HG03066 (cell line): ENCODE data around the gene TMED3.
A peak's percentile ranks its signal among the peaks of the same experiment; 100 is the strongest.

Source experiments
- ATAC-seq: cut with Tn5 transposase; IDR thresholded peaks from one replicate; pipeline ENCODE4 v1.9.1; 2021; ENCODE audit warnings: low read depth; ENCODE audit not compliant: unreplicated experiment

The TMED3 gene

GRCh38 chr15:79310985-79311900, at the start of gene TMED3:
Gene TMED3, plus strand, starts transcription at chr15:79311112. Its CDS starts 138 bp downstream, at chr15:79311250.
- peak; percentile 90 for ATAC-seq

DNA sequence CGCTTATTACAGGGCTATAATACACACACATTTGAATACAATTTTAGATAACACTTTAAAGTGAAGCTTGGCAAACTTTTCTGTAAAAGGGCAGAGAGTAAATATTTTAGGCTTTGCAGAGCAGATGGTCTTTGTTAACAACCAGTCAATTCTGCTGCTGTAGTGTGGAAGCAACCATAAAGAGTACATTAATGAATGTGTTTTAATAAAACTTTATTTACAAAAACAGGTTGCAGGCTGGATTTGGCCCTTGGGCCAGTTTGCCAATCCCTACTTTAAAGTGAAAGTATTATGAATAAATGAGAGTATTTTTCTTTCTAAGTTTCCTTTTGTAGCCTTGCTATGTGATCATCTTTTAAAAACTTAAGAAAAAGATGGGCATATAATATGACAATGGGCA, 49.1 kb upstream of the TMED3 start:
- ATAC-seq, result no peak

DNA sequence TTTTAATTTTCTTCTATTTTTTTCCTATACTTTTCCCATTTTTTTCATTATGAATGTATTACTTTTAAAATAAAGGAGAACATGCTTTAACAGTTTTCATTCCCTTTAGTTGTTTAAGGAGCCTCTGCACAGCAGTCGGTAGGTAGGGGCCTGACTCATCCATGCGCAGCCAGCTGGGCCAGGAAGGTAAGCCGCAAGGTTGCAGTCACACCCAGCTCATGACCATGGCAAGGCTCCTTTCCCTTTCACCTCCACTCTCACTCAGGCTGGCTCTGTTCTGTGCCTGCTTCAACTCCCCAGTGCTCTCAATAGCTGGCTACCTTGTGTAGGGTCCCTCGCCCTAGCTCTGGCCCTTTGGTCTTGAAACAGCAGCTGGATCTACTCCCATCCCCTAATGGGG, 45.7 kb upstream of the TMED3 start:
- ATAC-seq, result no peak

DNA sequence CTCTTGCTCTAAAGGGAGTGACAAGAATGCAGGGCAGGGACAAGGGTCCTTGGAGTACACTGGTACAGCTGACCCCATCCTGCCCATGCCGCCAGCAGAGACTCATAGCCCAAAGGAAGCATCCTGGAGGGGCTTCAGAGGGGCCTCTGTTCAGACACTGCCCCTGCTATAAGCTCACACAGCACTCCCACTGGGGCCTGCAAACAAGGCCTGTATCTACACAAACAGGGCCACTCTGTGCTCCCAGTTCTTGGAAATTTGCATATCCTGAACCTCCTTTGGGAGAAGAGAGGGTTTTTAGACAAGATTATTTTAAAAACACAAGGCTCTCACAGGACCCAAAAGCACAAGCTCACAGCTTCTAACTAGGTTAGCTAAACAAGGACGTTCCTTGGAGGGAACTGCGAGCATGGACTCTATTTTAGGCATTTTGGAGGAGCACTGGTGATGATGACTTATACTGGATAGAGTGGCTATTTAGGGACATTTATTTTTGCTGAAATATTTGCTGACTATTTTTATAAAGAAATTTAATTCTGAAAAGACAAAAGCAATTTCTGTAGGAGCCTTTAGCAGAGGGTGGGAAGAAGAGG, 44.8 kb upstream of the TMED3 start:
- no peak for ATAC-seq

GRCh38 chr15:79282371-79283251, 28.3 kb upstream of the TMED3 start, which contains the start of gene ANKRD34C:
Gene ANKRD34C, plus strand, starts transcription at chr15:79282722. Its CDS starts 10,563 bp downstream, at chr15:79293285.
- no peak for ATAC-seq

DNA sequence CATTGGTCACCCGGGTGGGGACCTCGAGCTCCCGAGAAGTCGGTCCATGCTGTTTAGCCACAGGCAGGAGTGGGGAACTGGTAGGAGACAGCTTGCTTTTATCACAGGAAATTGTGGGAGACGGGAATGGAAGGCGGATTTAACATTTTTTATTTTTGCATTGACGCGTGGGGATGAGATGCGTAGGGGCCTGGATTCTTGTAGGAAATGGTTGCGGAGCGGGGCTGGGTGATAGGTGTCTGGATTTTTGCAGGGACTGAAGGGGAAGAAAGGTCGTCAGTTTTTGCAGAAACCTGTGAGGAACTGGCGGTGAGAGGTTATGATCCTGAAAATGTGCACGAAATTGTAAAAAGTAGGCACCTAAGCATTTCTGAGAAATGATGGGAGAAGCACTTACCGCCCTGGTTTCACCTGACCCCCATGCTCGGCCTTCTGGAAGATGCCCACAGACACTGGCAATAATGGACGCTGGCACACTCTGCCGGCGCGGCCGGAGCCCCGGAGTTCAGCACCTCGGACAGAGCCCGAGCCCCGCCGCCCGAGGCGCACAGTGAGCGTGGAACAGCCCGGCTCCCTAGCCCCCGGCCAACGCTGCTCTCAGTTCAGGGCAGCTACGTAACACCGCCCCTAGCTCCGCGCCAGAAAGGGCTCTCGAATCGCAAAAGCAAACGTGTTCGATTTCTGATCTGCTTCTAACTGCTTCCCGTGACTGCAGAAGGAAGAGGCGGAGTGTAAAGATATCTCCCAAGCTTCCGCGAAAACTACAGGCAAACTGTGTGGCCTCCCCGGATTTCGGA, 27.5 kb upstream of the TMED3 start:
- no peak for ATAC-seq

DNA sequence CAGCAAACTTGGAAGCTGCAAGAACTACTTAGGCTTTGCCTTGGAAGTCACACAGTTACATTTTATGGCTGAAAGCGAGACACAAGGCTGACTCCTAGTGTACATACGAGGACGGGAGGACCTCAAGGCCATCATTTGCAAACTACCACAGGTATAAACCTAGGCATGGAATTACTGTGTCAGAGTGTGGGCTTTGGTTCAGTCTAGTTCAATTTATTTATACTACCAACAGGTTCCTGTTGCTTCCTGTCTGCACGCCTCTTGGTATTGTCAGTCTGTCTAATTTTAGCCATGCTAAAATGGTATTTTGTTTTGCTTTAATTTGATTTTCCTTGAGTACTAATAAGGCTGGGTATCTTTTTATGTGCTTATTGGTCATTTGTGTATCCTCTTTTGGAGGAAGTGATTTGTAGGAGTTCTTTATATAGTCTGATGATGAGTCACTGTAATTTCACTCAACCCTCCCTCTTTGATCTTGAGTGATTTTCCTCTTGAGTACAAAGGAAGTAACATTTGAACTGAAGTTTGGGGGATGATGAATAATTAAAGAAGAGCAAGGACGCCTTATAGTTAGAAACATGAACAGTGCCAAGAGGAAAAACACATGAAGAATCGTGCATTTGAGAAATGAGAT, 20.2 kb upstream of the TMED3 start:
- ATAC-seq, result no peak

DNA sequence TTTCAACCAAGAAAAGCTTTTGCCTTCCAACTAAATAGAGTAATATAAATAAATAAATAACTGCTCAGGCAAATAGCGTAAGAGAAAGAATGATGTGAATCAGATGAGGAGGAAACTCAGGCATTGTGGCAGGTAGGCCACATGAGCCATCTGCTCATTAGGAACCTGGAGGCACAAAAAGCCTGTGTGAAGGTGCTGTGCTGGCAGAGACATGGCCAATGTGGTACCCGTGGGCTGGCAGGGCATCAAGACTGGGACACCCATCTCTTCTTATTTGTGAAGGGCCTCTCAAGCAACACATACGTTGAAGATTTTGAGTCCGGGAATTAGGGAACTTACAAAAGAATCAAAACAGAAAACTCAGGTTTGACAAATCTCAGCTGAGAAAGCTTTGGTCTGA, 18.9 kb upstream of the TMED3 start:
- ATAC-seq, result no peak

GRCh38 chr15:79294075-79294474, 16.8 kb upstream of the TMED3 start:
- ATAC-seq, result no peak

DNA sequence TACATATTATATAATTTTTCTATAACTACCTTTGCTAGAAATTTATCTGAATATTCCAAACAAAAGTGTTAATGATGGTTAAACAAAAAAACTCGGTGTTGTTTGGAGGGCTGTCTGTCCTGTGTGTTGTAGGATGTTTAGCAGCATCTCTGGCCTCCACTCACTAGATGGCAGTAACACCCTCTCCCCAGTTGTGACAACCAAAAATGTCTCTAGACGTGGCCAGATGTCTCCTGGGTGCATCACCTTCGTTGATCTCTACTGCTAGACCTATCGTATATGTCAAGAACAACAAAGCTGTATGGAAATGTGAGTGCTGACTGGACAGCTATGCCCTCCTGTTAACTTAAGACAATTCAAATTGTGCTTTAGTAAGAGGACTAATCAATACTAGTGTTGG, 14.3 kb upstream of the TMED3 start:
- no peak for ATAC-seq

GRCh38 chr15:79299126-79299840, 11.6 kb upstream of the TMED3 start:
- ATAC-seq, result no peak

DNA sequence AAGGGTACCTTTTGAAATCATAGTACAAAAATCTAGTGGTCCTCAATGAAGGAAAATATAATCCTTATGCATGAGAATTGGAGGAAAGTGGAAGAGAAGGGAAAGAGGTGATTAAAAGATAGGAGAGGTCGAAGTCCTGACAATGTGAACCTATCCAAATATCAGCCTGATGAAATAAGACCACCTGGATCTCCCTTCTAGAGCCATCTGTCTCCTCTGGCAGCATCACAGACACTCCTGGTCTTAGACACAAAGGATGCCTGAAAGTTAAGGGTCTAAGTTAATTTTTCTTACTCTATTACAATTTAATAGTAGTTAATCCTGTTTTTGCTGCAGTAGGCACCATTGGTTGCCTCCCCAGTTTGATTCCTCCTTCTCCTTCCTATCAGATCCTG, 11.1 kb upstream of the TMED3 start:
- ATAC-seq, result no peak

DNA sequence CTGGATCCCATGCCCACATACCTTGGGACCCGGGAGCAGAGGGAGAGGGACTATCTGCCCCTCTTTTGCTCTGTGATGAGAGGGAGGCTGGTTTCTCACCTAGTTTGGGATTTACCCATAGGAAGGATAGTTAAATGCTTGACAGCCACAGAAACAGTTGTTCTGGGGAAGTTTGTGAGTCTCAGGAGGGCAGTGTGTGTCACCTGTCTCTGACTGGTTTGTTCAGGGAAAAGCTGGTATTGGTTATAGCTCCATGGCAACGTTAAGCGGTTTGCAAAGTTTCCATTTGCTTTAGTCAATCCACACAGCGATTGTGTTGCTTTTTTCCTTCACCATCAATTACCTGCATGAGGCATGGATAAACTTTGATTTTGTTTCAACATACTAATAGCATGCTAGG, 3.7 kb upstream of the TMED3 start:
- ATAC-seq, result no peak

DNA sequence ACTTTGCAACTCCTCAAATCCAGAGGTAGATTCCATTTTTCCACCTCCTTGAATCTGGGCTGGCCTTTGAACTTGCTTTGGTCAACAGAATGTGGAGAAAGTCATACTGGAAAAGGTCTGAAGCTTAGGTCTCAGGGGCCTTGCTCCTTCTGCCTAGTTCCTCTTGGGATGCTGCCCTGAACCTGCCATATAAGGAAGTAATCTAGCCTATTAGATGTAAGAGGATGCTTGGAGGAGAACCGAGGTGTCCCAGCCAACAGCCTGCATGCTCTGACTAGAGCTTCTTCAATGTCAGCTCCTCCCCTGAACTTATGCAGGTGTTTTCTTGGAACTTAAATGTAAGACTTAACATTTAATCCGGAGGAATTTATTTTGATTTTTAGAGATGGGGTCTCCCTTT, 2.0 kb upstream of the TMED3 start:
- no peak for ATAC-seq

DNA sequence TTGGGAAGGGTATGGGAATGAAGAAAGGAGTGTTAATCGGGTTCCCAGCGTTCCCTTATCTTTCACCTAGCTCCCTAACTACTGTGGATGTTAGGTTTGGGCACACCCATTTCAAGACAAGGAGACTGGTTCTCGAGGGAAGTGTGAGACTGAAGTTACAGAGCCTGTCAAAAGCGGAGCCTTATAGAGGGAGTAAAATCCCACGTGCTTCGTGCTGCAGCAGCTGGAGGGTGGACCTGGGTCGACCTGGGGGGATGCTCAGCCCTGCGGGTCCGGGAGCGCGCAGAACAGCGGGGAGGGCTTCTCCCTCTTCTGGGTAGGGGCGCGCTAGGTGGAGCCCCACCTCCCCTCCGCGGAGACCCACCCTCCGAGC, 314 bp upstream of the TMED3 start:
- ATAC-seq, result peak; percentile 40

DNA sequence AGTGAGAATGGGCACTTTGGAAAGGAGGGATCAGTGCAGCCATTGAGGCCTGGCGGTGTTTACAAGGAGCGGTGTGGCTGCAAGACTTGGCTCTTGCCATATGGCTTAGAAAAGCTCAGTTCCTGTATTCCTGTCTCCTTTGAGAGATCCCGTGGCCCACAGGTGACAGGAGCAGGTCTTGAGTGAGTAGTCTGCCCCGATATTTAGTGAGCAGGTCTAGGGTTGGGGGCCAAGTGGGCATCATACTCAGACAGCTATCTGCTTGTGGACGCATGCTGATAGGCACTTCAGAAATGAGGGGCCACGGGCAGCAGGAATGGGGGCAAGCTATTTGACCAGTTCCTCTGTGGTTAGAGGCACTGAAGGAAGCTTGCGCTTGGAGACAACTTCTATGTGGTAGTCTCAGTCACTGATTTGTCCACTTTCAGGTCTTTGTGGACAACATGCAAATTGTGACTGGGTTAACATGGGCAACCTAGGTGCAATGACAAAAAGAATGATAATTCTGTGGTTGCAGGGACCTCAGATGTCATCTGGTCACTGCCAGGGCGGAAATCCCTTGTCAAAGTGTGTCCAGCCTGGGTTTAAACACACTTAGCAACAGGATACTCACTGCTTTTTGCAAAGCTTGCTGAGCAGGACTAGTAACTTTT, 1.1 kb downstream of the TMED3 start:
- no peak for ATAC-seq

GRCh38 chr15:79314186-79314585, 3.3 kb downstream of the TMED3 start:
- no peak for ATAC-seq

DNA sequence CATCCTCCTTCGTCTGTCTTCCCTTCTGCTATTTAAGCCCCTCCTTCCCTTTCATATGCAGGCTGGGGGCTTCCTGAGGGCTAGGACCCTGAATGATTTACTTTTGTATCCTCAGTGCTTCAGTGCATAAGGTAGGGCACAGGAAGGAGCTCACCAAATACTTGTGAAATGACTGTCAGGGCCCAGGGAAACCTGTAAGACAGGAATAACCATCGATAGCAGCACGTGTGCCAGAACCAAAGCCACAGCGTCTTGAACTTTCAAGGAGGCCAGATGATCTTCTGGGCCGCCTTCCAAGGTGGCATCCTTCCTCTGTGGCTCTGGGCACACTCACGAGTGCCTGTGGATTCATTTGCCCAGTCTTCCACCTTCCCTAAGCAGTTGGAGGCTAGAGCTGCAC, 3.9 kb downstream of the TMED3 start:
- ATAC-seq, result no peak
